HG03520 (cell line): Measurements from ENCODE around the gene MSTO1.
A peak's percentile ranks its signal among the peaks of the same experiment; 100 is the strongest.
"Not testable (repeated sequence)": the region's sequence is repeated elsewhere in the genome, so short reads cannot be mapped to it uniquely, and the experiment has no call there.

ENCODE experiments used
- ATAC-seq: cut with Tn5 transposase; IDR thresholded peaks from one replicate; pipeline ENCODE4 v1.9.1; 2021; ENCODE audit warnings: mild to moderate bottlenecking, moderate library complexity; ENCODE audit not compliant: unreplicated experiment

MSTO1 gene

GRCh38 chr1:155609515-155610256 lies at the start of gene MSTO1:
MSTO1 (plus strand) TSS chr1:155610218; CDS start chr1:155610249, 31 bp downstream.
- peak; percentile 90 for ATAC-seq

DNA sequence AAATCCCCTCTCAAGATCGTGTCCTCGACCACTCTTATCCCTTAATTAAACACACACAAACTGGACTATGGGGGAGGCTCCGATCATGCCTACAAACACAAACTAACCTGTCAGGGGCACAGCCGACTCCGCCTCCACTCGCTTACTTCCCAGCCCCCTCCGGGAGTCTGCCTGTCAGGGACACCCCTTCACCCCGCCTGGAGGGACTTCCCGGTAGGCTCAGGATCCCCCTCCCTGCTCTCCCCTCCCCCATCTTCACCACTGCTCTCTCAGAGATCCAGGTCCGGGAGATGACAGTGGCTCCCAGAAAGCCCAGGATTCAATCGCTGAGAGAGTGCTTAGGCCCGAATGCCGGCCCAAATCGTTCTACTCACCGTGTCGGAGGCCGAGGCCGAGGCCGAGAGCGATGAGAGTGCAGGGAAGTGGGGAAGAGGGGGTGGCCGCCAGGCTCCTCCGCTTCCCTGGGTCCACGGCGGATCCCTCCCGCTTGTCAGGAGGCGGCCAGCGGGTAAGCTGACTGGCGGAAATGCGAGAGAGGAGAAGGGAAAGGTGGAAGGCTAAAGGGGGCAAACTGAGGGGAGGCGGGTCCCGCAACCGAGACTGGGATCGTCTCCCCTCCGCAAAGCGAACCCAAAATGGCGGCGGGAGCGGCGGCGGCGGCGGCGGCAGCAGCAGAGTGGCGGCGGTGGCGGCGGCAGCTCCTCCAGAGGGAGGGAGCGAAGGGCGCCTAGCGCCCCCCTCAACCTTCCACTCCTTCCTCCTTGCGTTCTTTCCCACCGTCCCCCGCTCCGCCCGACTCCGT lies 48.0 kb upstream of the MSTO1 start:
- not testable (repeated sequence) for ATAC-seq

DNA sequence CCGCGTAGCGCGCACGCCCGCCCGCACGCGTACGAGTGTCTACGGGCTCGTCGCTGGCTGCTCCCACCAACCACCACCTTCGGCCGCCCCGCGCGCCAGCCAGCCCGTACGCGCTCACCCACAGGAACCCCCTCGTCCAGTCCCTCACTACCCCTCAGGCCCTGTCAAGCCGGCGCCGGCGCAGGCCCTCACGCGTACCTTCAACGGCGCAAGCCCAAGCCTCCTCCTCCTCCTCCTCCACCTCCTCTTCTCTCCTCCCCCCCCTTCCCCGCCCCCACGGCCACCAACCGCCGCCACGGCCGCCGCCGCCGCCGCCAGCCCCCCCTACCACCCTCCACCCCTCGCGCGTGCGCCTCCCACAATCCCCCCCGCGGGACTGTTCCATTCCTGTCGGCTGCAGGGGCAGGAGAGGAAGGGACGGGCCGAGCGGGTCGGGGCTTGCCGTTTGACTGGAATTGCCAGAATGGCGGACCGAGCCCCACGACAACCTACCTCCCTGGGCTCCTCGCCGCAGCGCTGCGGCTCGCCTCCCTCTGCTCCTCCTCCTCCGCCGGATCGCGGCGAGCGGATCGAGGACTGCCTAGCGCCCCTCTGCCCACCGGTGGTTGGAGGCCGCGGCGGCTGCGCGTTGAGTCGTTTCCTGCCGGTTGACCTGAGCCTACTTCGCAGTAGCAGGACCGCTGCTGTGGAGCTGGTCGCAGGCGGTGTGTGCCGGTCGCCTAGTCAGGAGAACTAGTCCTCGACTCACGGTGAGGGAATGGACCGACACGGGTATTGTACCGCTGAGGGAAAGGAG lies 47.2 kb upstream of the MSTO1 start, which contains the start of gene ASH1L:
ASH1L (minus strand) TSS at position 223 of the 796 bp plus-strand sequence. CDS start 41,284 bp downstream, outside the sequence.
- ATAC-seq: peak; percentile 67

DNA sequence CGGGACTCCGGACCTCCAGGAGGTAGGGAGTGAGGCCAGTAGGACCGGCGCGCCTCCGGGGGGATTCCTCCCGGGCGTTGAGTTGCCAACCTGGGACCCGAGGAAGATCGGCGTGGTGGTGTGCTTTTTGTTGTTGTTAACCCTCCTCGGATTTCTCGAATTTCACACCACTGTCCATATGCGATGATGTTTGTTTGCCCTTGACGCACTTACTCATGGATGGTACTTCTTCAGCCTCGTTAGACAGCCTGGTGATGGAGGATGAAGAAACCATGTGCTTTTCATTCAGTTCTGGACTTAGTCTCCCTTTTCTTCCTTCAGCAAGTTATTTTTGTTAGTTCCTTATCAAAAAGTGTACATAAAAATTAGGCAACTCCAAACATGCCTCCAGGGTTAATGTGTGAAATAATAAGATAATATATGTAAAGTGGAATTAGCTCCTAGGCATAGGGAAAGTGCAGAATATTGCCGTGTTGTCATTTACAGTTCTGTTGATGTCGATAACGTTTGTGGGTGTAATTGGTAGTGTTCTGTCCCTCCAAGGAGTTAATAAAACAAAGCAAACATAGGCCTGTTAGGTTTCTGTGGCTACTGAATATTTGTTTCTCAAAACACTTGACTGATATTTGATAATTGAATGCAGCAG lies 46.5 kb upstream of the MSTO1 start:
- ATAC-seq: not testable (repeated sequence)

DNA sequence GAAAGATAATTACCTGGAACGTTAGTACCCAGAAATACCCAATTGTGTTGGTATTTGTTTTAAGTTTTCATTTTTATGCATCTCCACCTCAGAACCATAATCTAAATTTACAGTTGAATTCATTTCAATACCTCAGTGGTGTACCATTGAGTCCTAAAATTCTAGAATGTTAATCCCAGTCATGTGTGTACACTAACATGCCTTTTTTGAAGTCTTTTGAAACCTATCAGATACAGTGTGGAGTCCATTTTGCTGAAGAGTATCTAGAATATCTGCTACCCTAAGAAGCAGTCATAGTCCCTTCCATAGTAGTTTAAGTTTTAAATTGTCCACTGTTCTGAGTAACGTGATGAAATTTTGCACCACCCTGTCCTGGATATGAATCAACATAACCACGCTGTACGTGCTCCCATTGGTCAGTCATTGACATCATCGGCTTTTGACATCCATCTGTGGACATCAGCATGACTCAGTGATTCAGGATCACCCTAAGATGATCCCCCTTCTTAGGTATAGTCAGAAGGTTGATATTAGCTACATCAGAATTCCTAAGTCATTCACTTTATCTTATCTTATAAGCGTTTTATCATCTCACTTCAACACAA lies 39.9 kb upstream of the MSTO1 start:
- ATAC-seq: no peak

DNA sequence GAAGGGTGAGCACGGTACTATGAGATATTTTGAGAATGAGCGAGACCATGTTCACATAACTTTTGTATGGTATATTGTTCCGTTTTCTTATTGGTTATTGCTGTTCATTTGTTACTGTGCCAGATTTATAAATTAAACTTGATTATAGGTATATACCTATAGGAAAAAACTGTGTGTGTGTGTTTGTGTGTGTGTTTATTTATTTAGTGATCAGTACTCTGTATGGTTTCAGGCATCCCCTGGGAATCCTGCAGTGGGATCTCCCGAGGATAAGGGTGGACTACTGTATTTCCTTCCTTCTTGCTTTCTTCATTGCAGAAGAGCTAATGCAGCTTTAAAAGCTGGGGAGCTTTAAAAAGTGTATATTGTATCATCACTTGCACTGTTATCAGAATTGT lies 39.4 kb upstream of the MSTO1 start:
- ATAC-seq: no peak

DNA sequence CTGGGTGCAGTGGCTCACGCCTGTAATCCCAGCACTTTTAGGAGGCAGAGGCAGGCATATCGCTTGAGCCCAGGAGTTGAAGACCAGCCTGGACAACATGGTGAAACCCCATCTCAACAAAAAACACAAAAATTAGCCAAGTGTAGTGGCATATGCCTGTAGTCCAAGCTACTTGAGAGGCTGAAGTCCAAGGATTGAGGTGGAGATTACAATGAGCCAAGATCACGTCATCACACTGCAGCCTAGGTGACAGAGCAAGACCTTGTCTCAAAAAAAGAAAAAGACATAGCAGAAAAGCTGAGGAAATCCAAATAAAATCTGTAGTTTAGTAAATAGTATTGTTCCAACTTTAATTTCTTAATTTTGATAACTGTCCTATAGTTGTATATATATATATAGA lies 35.9 kb upstream of the MSTO1 start:
- ATAC-seq: no peak

- ATAC-seq: not testable (repeated sequence)
Measured at GRCh38 chr1:155575608-155576007, 34.4 kb upstream of the MSTO1 start.

DNA sequence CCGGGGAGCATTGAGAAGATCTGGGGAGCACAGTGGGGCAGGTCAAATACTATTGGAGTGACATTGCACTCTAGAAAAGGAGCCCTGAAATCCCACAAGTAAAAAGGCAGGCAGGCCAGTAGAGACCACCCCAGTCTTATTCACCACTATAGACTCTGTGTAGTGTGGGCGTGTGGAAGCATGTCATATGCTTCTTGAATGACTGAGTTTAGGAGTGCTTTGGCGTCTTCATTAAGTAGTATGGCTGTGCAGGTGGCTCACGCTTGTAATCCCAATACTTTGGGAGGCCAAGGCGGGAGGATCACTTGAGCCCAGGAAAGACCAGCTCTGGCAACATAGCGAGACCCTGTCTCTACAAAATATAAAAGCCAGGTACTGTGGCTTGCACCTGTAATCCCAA lies 26.2 kb upstream of the MSTO1 start:
- ATAC-seq: not testable (repeated sequence)

DNA sequence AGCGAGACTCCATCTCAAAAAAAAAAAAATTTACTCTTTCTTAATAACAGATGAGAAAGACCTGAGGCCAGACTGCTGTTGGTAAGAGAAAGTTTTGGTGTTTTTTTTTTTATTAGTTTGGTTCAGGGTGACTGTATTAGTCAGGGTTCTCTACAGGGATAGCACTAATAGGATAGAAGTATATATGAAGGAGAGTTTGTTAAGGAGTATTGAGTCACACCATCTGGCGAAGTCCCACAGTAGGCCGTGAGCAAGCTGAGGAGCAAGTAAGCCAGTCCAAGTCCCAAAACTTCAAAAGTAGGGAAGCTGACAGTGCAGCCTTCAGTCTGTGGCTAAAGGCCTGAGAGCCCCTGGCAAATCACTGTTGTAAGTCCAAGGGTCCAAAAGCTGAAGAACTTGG lies 20.7 kb upstream of the MSTO1 start:
- not testable (repeated sequence) for ATAC-seq

DNA sequence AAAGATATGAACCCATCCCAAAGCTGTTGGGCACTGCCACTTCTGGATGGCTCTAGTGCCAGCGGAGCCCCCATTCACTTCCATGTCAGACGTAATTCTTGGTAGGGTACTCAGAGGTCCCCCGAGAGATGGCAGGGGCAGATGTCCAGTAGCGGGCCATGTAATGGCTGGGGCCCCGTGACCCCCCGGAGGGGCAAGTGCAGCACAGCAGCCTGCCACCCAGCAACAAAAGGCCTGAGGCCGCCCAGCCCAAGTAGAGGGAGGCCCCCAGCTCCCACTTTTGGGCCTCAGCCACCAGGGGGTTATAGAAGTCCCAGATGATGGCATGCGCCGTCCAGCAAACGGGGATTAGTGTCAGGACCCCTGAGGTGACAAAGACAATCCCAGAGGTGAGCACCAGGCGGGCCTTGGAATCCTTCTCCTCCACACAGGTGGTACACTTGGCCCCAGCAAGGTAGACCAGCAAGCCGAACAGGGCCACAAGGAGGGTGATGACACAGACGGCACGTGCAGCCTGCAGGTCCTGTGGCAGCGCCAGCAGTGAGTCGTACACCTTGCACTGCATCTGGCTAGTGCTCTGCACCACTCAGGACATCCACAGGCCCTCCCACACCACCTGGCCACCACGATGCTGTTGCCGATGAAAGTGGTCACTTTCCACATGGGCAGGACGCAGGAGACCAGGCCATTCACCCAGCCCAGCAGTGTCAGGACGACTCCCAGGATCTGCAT lies 19.3 kb upstream of the MSTO1 start:
- not testable (repeated sequence) for ATAC-seq

GRCh38 chr1:155591770-155592169 lies 18.2 kb upstream of the MSTO1 start:
- no peak for ATAC-seq

DNA sequence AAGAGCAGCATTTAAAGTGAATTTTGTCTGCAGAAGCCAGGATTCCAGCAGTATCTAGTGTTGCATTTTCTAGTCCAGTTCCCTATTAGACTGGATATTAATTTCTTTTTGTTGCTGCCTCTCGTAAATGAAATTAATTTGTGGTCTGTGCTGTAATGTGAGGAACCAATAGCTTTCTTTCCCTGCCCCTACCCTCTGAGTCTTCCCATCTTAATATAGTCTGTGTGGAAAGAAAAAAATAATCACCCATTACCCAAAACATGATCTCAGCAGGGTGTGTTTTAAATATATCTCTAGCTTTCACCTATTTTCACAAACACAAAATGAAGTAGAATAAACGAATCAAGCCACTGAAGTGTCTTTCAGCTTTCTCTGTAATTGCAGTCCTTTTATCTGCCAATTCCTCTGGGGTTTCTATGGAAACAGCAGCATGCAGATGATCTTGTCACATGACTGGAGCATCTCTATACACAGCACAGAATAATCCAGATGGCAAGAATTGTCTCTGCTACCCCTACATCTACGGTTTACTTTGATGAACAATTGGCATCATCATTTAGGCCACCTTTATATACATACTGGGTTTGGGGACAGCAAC lies 14.0 kb upstream of the MSTO1 start:
- not testable (repeated sequence) for ATAC-seq

GRCh38 chr1:155596864-155597263 lies 13.2 kb upstream of the MSTO1 start:
- ATAC-seq: no peak

GRCh38 chr1:155598842-155599331 lies 11.1 kb upstream of the MSTO1 start:
- ATAC-seq: no peak

- not testable (repeated sequence) for ATAC-seq
Measured at GRCh38 chr1:155599828-155600572, 10.0 kb upstream of the MSTO1 start.

DNA sequence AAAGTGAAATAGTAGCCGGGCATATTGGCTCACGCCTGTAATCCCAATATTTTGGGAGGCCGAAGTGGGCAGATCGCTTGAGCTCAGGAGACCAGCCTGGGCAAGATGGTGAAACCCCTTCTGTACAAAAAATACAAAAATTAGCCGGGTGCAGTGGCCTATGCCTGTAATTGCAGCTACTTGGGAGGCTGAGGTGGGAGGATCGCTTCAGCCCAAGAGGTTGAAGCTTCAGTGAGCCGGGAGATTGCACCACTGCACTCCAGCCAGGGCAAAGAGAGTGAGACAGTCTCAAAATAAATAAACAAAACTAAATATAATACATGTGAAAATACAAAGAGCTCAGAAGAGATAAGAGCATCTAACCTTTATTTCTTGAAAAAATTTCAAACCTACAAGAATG lies 2.3 kb upstream of the MSTO1 start:
- no peak for ATAC-seq

DNA sequence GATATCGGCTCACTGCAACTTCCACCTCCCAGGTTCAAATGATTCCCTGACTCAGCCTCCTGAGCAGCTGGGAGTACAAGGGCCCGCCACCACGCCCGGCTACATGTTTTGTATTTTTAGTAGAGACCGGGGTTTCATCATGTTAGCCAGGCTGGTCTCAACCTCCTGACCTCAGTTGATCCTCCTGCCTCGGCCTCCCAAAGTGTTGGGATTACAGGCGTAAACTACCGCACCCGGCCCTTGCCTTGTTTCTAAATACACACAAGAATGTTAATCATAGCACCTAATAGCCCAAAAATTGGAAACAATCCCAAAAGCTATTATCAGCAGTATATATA lies 1.2 kb upstream of the MSTO1 start:
- ATAC-seq: no peak
